Testis (tissue), 3 donors: Measurements from ENCODE around the gene FBXO17. TPM values are rescaled to one million over a fixed set of nuclear protein-coding genes. Genes with fewer than 3 reads are reported as not detected.

ENCODE experiments used
- DNase-seq: peaks from one replicate; pipeline ENCODE4 v3.0.0-alpha.2; 2019
- H3K27ac ChIP-seq, 2 donors: fragments of 200-600 bp; sonication (generic); one replicate each; pipeline ENCODE4 v1.5.1; 2019
- H3K27me3 ChIP-seq: fragments of 200-600 bp; sonication (generic); one replicate; pipeline ENCODE4 v1.5.1; 2019
- H3K36me3 ChIP-seq: fragments of 200-600 bp; sonication (generic); one replicate; pipeline ENCODE4 v1.5.1; 2017; ENCODE audit warnings: low read depth; ENCODE audit errors: missing control alignments
- H3K4me1 ChIP-seq: fragments of 200-600 bp; sonication (generic); one replicate; pipeline ENCODE4 v1.5.1; 2019
- H3K4me3 ChIP-seq, 2 donors: fragments of 200-600 bp; sonication (generic); one replicate each; pipeline ENCODE4 v1.5.1; 2017 to 2019
- H3K9me3 ChIP-seq: fragments of 200-600 bp; sonication (generic); one replicate; pipeline ENCODE4 v1.5.1; 2017
- CTCF ChIP-seq, 3 experiments: fragments of 450-650 bp in 2 of 3; fragments of 200-600 bp in 1 of 3; sonication (generic) in 1 of 3; IDR thresholded peaks; one replicate each; pipeline ENCODE4 v1.5.1; 2016 to 2019; ENCODE audit warnings: antibody characterized with exemption in 3 of 3, mild to moderate bottlenecking in 2 of 3, moderate library complexity in 1 of 3
- POLR2A ChIP-seq: fragments of 450-650 bp; IDR thresholded peaks from one replicate; pipeline ENCODE4 v1.6.1; 2017; ENCODE audit warnings: antibody characterized with exemption, mild to moderate bottlenecking, moderate library complexity
- WGBS, 2 donors: methylation state at CpG; one replicate each; pipeline ENCODE4 v1.1.5; 2018; 5-methylcytosine and 5-hydroxymethylcytosine counted together
- intact Hi-C: fragments of 100-400 bp; cut with DNase I; formaldehyde crosslinking; loops from one replicate; pipeline ENCODE4 v1.15.1; 2023; ENCODE audit warnings: low total_unique reads
- polyA plus RNA-seq: library from polyadenylated mRNA; stranded (reverse); fragments of 350-450 nt; fragmentation: Illumina TruSeq; extraction: RNeasy Lipid Tissue Mini Kit (QIAGEN cat#74804); gene quantifications from one replicate; pipeline ENCODE4 v1.2.3, GENCODE V29; 2014; ENCODE audit warnings: low read depth, low replicate concordance; ENCODE audit not compliant: insufficient read depth
- total RNA-seq, 2 donors: library from RNA; depleted of rRNA; stranded (reverse); fragments of >200 nt; gene quantifications; one replicate each; pipeline ENCODE4 v1.2.3, GENCODE V29; 2016

The FBXO17 gene
- total and polyA plus RNA-seq, 3 donors from 2014 or later: 10.3 to 14.2 (median 11.8) TPM

DNA sequence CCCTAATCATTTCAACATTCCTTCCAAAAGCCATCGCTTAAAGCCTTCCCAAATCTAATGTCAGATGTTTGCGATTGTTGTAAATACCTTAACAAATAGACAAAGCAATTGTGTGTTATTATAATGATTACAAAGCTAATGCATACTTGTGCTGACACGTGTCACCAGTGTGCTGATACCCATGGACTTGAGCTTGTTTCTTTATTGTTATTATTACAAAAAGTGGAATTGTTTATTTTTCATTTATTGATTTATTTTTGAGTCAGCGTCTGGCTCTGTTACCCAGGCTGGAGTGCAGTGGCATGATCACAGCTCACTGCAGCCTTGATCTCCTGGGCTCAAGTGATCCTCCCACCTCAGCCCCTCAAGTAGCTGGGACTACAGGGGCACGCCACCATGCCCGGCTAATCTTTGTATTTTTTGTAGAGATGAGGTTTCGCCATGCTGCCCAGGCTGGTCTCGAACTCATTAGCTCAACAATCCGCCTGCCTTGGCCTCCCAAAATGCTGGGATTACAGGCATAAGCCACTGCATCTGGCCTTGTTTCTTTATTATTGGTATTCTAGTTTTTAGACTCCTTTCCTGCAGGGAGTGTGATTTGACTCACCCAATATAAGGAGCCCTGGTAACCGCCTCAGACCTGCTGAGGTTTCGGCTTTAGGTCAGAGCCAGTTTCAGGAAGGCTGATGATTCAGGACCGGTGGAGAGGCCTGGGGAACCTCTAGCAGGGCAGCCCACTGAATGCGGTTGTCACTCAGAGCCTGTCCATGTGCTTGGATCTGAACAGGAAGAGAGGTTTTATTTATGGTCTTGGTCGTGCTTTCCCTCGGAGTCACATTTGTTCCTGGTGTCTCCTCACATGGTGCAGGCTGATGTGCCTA lies 2.1 kb upstream of the FBXO17 start:
- H3K27ac ChIP-seq: no peak overlapping the region
- H3K27me3 ChIP-seq: no peaks in the 10 kb centered on the region
- H3K36me3 ChIP-seq: no peaks in the 10 kb centered on the region
- H3K9me3 ChIP-seq: no peaks in the 10 kb centered on the region
- intact Hi-C loops: no loop called here
- no peak overlapping the region for H3K4me3 ChIP-seq
- no peak for DNase-seq
- no peak for TF ChIP-seq POLR2A
- TF ChIP-seq CTCF (IDR thresholded peaks at IDR 0.05): no peak
- 82 to 87% methylated on average over 15 of the region's 15 CpGs for WGBS, 2 donors
- H3K4me1 ChIP-seq: peaks cover 4% of the 10 kb centered on the region

DNA sequence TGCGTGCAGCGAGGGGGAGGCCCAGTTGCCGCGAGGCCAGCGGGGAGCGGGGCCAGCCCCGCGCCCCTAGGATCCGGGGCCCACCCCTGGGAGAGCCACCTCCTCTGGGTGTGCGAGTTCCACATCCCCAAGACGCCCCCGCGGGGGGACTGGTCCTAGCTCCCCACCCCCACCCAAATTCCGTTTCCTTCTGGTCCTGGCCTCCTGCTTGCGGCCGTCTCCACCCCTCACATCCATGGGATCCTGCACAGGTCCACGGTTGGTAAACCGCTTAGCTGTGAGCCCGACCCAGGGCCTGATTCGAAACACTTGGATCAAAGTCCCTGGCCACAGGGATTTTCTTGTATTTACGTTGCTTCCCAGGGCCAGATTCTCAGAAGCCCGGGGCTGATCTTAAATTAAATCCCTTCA lies 324 bp upstream of the FBXO17 start:
- WGBS, 2 donors: 5 to 11% methylated on average over 5 to 22 of the region's 22 CpGs
- DNase-seq: peak; percentile 32
- no peaks in the 10 kb centered on the region for H3K36me3 ChIP-seq
- H3K4me3 ChIP-seq: peak overlapping the region; percentile 60 to 76
- H3K4me1 ChIP-seq: peaks cover 4% of the 10 kb centered on the region
- peak overlapping the region; percentile 64 to 90 for H3K27ac ChIP-seq
- H3K27me3 ChIP-seq: no peaks in the 10 kb centered on the region
- TF ChIP-seq CTCF (IDR thresholded peaks at IDR 0.05) (no peak), POLR2A (no peak)
- intact Hi-C loops: no loop called here
- H3K9me3 ChIP-seq: no peaks in the 10 kb centered on the region

DNA sequence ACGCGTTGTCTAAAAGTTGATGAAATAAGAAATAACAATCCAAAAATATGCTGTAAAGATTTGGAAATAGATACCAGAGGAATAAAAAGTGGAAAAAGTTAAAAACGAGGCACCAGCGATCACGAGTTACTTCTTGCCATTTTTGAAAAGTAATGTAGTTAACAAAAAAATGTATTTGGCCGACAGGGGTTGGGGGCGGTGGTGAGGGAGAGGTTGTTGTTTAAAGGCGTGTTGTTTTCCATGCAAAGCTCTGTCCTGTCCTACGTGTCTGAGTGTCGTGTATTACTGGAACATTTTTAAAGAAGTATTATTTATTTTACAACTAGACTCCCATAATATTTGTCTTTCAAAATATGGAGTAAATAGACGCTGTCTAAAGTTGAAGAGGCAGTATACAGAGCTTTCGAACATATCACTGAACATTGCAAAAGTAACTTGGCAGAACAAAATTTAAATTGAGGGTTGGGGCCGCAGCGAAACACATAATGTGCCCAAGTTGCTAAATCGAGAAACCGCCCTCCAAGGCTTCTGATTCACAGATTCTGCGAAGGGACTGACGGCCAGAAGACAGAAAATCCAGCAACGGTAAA lies 823 bp downstream of the FBXO17 start:
- WGBS, 2 donors: 15 to 22% methylated on average over 19 of the region's 19 CpGs
- DNase-seq: no peak

DNA sequence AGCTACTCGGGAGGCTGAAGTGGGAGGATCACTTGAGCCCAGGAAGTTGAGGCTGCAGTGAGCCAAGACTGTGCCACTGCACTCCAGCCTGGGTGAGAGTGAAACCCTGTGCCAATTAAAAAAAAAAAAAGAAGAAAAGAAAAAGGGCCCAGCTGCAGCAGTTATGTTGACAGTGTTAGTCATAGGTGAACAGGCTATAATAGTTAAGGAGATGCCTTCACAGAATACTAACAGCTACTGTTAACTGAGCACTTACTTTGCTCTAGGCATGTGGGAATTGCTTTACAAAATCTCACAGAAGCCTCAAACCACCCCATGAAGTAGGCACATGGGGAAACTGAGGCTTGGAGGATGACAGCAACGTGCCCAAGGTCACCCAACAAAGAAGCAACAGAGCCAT lies 3.9 kb downstream of the FBXO17 start:
- no peak overlapping the region for H3K4me3 ChIP-seq
- H3K9me3 ChIP-seq: no peaks in the 10 kb centered on the region
- H3K27ac ChIP-seq: no peak overlapping the region
- DNase-seq: no peak
- TF ChIP-seq CTCF (IDR thresholded peaks at IDR 0.05): no peak
- TF ChIP-seq POLR2A: no peak
- no peaks in the 10 kb centered on the region for H3K27me3 ChIP-seq
- H3K4me1 ChIP-seq: peaks cover 4% of the 10 kb centered on the region
- no peaks in the 10 kb centered on the region for H3K36me3 ChIP-seq
- intact Hi-C loops: no loop called here
- 77 to 90% methylated on average over 2 of the region's 2 CpGs for WGBS, 2 donors

More for the DNA sequence above, 823 bp downstream of the FBXO17 start:
- Histone ChIP-seq H3K36me3 (no peaks in the 10 kb centered on the region), H3K27ac (peak overlapping the region; percentile 64 to 90), H3K27me3 (no peaks in the 10 kb centered on the region), H3K4me3 (peak overlapping the region; percentile 60 to 76), H3K9me3 (no peaks in the 10 kb centered on the region), H3K4me1 (peaks cover 4% of the 10 kb centered on the region)
- intact Hi-C loops: no loop called here
- TF ChIP-seq POLR2A: no peak
- TF ChIP-seq CTCF (IDR thresholded peaks at IDR 0.05): no peak
